ENCODE data around the gene CHRNA7.

The CHRNA7 gene

DNA sequence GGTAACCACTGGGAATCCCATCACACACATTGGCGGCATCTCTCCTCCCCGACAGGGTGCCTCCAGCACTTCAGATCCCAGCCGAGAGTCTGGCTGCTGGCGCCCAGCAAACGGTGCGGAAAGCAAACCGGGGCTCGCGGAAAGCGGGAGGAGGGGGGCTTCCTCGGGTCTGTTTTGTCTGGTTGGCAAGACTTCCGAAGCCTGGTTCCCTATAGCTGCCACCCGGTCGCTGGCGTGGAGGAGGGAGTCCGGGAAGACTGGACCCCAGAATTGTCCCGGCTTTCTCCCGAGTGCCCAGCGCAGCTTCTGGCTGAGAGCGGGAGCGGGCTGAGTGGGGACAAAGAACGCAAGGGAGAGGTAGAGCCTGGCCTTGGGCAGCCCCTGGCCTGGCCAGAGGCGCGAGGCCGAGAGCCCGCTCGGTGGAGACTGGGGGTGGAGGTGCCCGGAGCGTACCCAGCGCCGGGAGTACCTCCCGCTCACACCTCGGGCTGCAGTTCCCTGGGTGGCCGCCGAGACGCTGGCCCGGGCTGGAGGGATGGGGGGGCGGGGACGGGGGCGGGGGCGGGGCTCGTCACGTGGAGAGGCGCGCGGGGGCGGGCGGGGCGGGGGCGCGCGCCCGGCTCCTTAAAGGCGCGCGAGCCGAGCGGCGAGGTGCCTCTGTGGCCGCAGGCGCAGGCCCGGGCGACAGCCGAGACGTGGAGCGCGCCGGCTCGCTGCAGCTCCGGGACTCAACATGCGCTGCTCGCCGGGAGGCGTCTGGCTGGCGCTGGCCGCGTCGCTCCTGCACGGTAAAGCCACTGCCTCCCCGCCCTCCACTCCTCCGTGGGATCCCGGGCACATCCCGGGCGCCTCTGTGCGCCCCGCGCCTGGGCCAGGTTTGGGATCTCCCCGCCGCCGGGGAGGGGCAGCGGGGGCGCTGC is at the start of gene CHRNA7:
TSS of gene CHRNA7 (plus strand) at position 654 of the 920 bp plus-strand sequence. CDS start at position 734, 80 bp downstream.
- DNase-seq (ENCODE audit: low spot score) = peak; percentile 64

DNA sequence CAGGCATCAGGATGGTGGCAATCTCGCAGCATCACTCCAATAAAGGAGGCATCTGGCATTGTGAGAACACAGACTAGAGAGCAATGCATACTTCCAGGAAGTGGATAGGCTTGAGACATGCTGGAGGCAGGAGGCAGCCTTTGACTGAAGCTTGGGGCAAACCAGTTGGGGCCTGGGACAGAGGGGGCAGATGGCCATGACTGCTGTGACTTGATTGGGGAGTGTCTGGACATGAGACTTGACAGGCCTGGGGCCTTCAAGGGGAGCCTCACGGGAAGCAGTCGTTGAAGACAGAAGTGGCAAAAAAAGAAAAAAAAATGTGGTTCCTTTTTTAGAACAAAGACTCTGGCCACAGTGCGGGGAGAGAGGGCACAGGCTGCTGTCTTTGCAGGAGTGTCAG is 44.7 kb upstream of the CHRNA7 start:
- no peak for DNase-seq (ENCODE audit: low spot score)

DNA sequence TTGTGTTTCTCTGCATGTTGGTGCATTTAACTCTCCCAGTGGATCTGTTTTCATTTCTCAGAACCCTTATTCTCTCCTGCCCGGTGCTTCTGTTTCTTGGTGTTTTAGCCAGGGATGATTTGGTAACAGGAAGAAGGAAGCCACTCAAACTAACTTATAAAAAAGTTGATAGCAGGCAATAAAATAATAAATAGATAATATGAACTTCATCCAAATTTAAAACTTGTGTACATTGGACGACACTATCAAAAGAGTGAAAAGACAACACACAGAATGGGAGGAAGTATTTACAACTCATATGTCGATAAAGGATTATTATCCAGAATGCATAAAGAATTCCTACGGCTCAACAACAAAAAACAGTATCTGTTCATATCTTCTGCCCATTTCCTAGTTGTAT is 37.3 kb upstream of the CHRNA7 start:
- DNase-seq (ENCODE audit: low spot score) = no peak

DNA sequence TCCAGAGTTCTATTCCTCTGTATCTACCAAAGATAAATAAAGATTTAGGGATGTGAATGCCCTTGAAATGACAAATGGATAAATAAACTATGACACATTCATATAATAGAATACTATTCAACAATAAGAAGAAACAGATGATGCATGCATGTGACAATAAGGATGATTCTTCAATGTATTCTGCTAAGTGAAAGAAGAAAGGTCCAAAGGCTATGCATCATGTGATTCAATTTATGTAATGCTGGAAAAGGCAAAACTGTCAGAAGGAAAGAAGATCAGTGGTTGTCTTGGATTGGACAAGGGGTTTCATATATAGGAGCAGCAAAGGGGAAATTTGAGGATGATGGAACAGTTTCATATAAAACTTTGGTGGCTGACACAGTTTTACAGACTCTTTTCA is 32.6 kb upstream of the CHRNA7 start:
- no peak for DNase-seq (ENCODE audit: low spot score)

DNA sequence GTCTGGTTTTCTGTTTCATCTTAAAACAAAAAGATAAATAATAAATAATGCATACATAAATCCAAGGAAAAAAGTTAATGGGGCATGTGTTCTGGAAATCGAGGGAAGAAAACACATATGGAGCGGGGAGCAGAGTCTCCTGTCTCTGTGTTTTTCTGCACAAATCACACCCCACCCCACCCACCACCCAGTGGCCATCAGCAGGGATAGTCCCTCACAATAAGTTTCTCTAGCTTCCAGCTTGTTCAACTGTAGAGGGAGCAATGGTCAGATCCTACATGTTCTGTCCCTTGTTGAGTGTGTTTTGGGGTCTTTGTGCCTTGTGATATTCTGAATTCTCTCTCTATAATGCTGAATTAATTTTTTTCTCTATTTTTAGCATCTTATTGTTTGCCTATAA is 26.8 kb upstream of the CHRNA7 start:
- DNase-seq (ENCODE audit: low spot score) = no peak

DNA sequence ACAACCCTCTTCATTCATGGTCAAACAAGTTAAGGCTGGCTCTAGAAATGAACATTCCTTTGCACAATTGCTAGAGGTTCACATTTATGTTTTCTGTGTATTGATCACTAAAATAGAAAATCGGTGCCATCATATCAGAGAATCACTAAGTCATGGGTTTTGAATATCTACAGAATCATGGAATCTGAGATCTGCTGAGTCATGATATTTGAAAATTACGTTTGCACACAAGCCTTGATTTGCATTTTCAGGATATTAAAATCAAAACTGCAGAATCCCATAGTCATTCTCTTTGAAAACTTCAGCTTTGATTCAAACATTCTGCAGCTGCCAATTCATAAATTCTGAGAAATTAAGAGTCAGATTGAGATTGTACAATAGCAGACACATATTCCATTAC is 26.1 kb upstream of the CHRNA7 start:
- DNase-seq (ENCODE audit: low spot score) = no peak

DNA sequence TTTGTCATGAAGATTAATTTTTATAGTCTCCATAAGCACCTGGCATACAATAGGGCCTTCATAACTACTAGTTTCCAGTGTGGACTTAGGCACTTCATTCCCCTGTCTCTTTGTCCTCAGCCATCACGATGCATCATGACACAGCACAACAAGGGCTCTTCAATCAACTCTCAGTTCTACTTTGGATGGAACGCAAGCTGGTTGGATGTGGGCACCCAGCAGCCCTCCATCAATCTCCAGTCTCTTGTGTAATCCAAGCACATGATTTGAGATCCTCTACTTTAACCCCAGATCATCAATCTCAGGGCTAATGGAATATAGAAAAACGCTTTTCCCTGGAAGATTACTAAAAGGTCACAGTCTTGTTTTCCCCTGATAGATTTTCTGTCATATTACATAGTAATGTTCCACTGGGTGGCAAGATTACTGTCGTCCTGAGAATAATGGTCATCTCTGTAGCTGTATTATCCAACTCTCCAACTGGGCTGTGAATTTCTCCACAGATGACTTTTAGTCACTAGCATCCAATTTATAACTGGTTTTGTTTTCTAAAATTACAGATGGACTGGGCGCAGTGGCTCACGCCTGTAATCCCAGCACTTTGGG is 22.9 kb upstream of the CHRNA7 start:
- DNase-seq (ENCODE audit: low spot score) = no peak

DNA sequence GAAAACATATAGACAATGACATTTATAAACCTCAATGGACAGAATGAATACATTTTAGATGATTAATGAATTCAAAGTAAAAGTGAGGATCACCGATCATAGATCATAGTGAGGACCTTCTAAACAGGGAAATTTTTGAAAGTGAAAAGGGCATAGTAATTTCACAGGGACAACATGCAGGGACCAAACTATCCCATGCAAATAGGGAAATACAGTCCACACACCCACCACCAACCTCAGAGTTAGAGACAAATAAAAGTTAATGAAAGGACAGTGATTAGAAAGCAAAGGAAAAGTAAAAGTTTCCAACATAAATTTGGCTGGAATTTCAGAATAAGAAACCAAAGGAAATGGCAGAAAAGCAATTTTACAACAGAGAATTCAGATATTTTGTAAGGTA is 15.4 kb upstream of the CHRNA7 start:
- no peak for DNase-seq (ENCODE audit: low spot score)

DNA sequence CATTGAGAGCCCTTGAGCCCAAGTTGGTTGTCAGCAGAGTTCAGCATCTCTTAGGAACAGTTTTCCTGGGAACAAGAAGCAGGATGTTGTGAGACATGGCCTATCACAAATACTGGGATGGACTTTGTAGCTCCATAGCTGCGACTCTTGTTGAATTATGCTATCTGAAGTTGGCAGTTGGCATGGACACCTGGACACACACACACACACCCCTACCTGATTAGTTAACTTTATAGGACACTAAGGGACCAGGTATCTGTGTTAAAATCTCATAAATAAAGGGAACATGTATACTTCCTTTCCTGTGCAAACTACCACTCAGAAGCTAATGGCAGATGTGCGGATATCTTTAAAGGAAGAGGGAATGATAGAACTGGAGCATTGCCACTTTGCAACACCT is 10.2 kb upstream of the CHRNA7 start:
- DNase-seq (ENCODE audit: low spot score) = no peak

DNA sequence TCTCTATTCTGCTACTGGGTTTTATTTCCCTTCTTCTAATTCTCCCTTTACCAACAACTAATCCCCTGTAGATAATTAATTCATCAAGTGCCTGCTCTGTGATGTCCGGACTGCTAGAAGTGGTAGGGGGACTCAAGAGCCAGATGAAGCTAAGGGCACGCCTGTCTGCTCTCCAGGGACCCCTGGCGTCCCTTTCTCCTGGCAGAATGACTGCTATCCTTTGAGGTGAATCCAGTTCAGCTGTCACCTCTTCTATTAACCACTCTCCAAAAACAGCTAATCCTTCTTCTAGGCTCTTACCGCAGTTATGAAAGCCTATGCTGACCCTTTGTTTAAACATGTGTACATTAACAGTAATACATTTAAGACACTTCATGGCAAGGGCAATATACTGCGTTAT is 1.4 kb upstream of the CHRNA7 start:
- DNase-seq (ENCODE audit: low spot score) = no peak

DNA sequence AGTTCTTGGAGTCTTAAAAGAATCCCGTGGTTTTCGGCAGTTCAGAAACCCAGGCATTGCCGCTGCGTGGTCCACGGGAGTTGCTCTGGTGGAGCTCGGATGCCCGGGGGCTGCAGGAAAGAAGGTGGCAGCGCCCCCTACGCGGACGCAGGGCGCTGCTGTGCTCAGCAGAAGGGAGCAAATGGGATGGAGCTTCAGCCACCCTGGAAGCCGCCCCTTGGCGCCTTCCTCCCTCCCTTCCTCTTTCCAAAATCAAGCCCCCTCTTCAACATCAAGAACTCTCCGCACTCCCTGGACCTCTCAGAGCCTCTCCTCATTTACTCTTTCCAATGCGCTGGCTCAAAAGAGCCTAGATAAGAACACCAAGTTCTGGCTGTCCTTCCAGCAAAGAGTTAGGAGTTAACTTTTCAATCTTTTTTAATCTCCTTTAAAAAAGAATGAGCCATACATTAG is 880 bp upstream of the CHRNA7 start:
- DNase-seq (ENCODE audit: low spot score) = peak; percentile 12

DNA sequence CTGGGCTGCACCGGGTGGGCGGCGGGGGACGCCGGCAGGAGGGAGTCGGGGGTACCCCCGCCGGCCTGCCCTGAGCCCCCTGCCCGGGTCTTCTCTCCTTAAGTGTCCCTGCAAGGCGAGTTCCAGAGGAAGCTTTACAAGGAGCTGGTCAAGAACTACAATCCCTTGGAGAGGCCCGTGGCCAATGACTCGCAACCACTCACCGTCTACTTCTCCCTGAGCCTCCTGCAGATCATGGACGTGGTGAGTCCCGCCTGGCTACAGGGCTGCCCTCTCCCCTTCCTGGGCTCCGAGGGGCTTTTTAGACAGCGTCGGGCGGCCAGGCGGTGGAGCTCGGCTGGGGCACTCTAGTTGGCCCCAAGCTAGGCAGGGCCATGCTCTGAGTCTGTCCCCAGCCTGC is 480 bp downstream of the CHRNA7 start:
- DNase-seq (ENCODE audit: low spot score) = no peak

DNA sequence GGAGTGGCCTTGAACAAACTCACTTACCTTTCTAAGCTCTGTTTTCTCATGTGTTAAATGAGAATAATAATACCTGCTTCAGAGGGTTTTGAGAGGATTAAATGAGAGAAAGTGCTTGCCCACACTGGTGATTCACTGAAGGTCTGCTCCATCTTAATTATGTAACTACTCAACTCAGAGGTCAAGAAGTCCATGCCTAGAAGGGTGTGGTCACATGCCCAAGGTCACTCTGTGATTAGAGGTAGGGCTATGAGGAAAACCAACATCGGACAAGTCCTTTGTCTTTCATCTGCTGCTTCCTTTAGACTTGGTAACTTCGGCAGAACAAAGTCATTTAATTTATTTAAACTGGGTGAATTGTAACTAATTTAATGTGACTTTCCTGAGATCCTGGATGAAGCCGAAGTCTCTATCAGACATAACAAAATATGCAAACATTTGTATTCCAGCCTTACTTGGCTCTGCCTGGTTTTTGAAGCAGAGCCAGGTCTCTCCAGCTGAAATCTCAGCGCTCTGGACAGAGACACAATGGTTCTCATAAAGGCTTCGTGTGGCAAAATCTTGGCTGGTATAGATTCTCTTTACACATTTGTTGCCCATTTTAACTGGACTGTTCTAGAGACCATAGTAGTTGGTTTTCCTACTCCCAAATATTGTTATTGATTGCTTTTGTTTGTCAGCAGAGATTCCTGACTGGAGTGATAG is 3.0 kb downstream of the CHRNA7 start:
- DNase-seq (ENCODE audit: low spot score) = no peak

DNA sequence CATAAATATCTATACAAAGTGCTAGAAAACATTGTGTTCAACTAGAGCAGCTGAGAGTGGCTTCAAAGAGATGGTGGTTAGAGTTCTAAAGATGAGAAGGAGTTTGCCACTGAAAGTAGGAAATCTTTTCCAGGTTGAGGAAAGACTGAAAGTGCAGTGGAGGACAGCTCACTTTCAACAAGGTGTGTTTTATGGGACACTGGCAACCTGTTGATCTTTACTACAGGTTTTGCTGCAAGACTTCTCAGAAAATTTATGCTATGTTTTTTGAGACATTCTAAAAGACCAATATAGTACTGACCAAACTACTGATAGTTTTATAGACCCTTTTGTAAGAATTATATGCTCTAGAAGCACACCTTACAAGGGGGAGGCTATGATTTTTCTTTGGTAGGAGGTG is 3.8 kb downstream of the CHRNA7 start:
- no peak for DNase-seq (ENCODE audit: low spot score)

DNA sequence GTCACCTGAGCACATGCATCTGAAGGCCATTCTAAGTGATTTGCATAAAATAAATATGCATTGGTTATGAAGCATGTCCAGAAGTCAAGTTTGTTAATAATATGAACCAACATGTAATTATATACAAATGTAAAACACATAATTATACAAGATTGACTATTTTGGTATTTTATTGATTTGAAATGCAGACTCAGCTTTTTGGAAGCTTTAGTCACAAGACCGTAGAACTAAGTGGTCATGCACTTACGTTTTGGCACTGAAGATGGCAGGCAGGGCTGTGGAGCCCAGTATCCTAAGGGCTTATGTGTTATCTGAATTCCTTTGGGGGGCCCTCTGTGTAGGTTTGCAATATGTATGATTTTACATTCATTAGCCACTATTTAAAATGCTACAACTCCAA is 5.0 kb downstream of the CHRNA7 start:
- no peak for DNase-seq (ENCODE audit: low spot score)

DNA sequence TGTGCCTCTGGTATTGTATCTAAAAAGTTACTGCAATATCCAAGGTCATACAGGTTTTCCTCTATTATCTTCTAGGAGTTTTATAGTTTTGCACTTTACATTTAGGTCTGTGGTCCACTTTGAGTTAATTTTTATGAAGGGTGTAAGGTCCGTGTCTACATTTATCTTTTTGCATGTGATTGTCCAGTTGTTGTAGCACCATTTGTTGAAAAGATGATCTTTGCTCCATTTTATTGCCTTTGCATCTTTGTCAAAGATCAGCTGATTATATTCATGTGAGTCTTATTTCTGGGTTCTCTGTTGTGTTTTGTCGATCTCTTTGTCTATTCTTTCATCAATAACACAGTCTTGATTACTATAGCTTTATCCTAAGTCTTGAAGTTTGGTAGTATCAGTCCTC is 6.7 kb downstream of the CHRNA7 start:
- no peak for DNase-seq (ENCODE audit: low spot score)

DNA sequence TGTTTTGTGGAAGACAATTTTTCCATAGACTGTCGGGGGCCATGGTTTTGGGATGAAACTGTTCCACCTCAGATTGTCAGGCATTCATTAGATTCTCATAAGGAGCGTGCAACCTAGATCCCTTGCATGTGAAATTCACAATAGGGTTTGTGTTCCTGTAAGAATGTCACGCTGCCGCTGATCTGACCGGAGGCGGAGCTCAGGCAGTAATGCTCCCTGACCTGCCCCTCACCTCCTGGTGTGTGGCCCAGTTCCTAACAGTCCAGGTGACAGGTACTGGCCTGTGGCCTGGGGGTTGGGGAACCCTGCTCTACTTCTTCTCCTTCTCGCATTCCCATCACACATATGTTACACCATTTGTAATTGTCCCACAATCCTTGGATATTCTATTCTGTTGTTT is 11.0 kb downstream of the CHRNA7 start:
- DNase-seq (ENCODE audit: low spot score) = no peak

DNA sequence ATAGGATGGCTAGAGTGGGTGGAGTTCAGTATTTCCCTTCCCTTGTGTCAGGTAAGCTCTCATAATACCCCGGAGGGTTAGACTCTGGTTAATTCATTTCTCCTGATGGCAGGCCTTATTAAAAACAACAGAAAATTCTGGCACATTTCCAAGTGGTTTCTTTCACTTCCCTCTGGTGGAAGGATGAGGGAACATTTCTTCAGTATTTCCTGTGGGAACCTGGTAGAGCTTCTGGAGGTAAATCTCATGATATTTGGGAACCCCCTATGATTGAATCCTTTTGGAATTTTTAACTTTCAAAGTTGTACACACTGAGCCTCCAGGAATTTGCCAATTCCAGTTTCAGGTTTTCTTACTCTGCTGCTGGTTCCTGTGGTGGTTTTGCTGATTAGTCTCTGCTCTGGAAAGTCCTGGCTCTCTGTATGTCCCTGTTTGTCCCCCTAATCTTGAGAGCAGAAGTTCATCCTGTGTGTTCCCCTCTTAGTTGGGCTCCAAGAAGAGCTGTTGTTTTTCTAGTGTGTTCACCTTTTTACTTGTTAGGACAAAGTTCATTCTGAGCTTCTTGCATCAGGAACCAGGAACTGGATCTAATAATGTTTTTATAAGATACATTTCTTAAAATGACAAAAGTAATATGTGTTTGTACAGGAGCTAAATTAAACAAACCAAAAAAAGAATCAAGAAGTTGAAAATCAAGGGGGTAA is 12.1 kb downstream of the CHRNA7 start:
- no peak for DNase-seq (ENCODE audit: low spot score)

DNA sequence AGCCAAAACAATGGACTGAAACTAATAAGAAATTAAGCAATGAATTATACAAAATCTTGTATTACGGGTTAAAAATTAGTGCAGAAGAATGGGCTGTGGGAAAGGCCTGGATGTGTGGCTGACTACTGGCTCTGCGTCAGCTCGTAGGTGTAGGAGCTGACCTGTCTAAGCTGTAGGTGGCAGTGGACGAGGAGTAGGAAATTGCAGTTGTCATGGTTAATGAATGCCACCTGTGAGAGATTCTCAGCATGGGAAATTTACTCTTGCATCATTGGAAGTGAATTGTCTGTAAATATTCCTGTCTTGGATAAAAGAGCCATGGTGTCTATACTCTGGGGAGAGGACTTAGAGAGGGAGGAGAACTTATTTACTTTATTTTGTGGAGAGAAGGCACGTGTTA is 23.4 kb downstream of the CHRNA7 start:
- no peak for DNase-seq (ENCODE audit: low spot score)

DNA sequence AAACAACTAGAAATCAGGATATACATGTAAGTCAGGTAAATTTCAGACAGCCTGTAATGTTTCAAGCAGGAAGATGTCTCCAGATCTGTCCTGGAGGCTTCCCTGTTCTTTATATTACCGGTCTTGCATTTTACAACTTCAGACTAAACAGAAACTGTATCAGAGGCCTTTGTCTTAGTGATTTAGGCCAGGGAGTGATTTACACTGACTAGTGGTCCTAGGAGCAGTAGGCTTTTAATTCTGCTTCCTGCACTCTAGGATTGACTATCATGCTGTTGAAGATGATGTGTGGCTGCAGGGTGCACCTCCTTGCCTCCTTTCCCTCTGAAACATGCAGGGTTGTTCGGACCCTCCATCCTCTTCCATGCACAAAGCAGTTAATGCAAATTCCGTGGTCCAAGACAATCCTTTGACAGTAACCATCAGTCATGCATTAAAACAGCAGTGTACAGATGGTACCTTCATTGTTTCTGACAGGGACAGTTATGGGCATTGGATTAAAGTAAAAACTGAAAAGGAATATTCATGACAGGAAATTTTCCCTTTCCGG is 27.6 kb downstream of the CHRNA7 start:
- DNase-seq (ENCODE audit: low spot score) = no peak

DNA sequence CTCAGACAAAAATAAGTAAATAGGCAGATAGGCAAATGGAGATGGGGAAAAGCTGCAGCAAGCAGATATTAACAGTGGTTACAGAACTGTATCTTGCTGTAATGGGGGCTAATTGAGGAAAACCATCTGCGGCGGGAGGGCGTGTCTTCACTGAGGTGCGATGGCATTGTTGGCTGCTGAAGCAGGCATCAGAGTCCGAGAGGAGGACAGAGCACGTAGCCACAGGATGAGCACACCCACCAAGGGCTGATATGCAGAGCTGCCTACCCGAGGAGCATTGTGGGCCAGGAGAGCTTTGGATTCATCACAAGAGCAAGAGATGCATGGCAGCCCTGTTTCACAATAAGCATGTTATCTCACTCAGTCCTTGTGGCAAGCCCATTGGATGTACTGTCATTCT is 30.4 kb downstream of the CHRNA7 start:
- DNase-seq (ENCODE audit: low spot score) = no peak

DNA sequence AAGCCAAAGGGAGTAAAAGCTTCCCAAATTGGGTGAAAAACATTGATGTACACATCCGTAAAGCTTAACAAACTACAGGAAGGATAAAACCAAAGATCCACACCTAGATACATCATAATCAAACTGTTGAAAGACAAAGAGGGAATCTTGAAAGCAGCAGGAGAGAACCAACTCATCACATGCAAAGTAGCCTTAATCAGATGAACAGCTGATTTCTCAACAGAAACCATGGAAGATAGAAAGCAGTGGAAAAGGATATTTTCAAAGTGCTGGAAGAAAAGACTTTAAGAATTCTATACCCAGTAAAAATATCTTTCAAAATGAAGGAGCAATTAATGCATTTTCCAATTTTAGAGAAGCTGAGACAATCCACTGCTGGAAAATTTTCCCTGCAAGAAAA is 36.8 kb downstream of the CHRNA7 start:
- DNase-seq (ENCODE audit: low spot score) = no peak

Measured in germinal center (tissue), 1 donor.